WTC11 (cell line): ENCODE results near the gene EIF3L. TPM values are rescaled to one million over a fixed set of nuclear protein-coding genes. Genes with fewer than 3 reads are reported as not detected.

ENCODE experiments used
- ATAC-seq: fragments of 200-7000 bp; cut with Tn5 transposase; 2 replicates; pipeline ENCODE4 v1.10.0; 2021; ENCODE audit warnings: mild to moderate bottlenecking, moderate library complexity
- CTCF ChIA-PET: fragments of 300-600 bp; sonication (Branson Sonifier 250); formaldehyde crosslinking; loops from one replicate; lab custom pipeline; 2021; ENCODE audit warnings: antibody characterized with exemption; lab: Charles Lee
- POLR2A ChIA-PET: fragments of 350-600 bp; sonication (Branson Sonifier 250); formaldehyde crosslinking; loops from one replicate; lab custom pipeline; 2021; ENCODE audit warnings: antibody characterized with exemption; lab: Charles Lee
- DNase-seq: peaks from one replicate; pipeline ENCODE4 v3.0.0; 2021; ENCODE audit warnings: low spot score
- H3K27ac Mint-ChIP-seq: 2 replicates; pipeline ENCODE4 v1.8.0; 2021; ENCODE audit warnings: mixed read lengths
- H3K27me3 Mint-ChIP-seq: 2 replicates; pipeline ENCODE4 v1.8.0; 2021; ENCODE audit warnings: low read depth, mild to moderate bottlenecking, moderate library complexity, mixed read lengths
- H3K36me3 Mint-ChIP-seq: 2 replicates; pipeline ENCODE4 v1.8.0; 2021; ENCODE audit warnings: mixed read lengths
- H3K4me1 Mint-ChIP-seq: 2 replicates; pipeline ENCODE4 v1.8.0; 2022; ENCODE audit warnings: mixed read lengths
- H3K4me3 Mint-ChIP-seq: 2 replicates; pipeline ENCODE4 v1.8.0; 2021; ENCODE audit warnings: mild to moderate bottlenecking, moderate library complexity, mixed read lengths
- H3K9me3 Mint-ChIP-seq: 2 replicates; pipeline ENCODE4 v1.8.0; 2021; ENCODE audit warnings: mixed read lengths
- CBFB ChIP-seq: sonication (generic); formaldehyde crosslinking; IDR thresholded peaks from 2 replicates; pipeline ENCODE4 v1.8.1; 2022; ENCODE audit warnings: mild to moderate bottlenecking, low read depth, missing genetic modification reagents
- CREB1 ChIP-seq: sonication (generic); formaldehyde crosslinking; IDR thresholded peaks from 2 replicates; pipeline ENCODE4 v1.8.0; 2023; ENCODE audit warnings: mild to moderate bottlenecking, missing genetic modification reagents
- ELF4 ChIP-seq: sonication (generic); formaldehyde crosslinking; IDR thresholded peaks from 2 replicates; pipeline ENCODE4 v1.8.1; 2022; ENCODE audit warnings: low read depth, mild to moderate bottlenecking, moderate library complexity, missing genetic modification reagents
- GABPB1 ChIP-seq: sonication (generic); formaldehyde crosslinking; IDR thresholded peaks from 2 replicates; pipeline ENCODE4 v1.8.1; 2023; ENCODE audit warnings: mild to moderate bottlenecking, missing genetic modification reagents
- IRF2 ChIP-seq: sonication (generic); formaldehyde crosslinking; IDR thresholded peaks from 2 replicates; pipeline ENCODE4 v1.8.0; 2022; ENCODE audit warnings: low read depth, missing genetic modification reagents, borderline replicate concordance
- NFATC4 ChIP-seq: fragments of 250-450 bp; sonication (Bioruptor Pico); IDR thresholded peaks from 2 replicates; pipeline ENCODE4 v1.9.0; 2021; ENCODE audit warnings: mild to moderate bottlenecking
- NR2C2 ChIP-seq: sonication (generic); formaldehyde crosslinking; IDR thresholded peaks from 2 replicates; pipeline ENCODE4 v1.8.0; 2022; ENCODE audit warnings: mild to moderate bottlenecking, missing genetic modification reagents
- NR3C1 ChIP-seq: sonication (generic); formaldehyde crosslinking; conservative IDR thresholded peaks from 2 replicates; pipeline ENCODE4 v1.8.1; 2023; ENCODE audit warnings: low read depth, mild to moderate bottlenecking, missing genetic modification reagents
- total RNA-seq: library from RNA; stranded (reverse); gene quantifications from 3 replicates; pipeline ENCODE4 v1.2.3, GENCODE V29; 2021
- TF ChIP-seq, protein P1 (sequence below): sonication (generic); formaldehyde crosslinking; IDR thresholded peaks from 2 replicates; pipeline ENCODE4 v1.8.0; 2023; ENCODE audit warnings: missing genetic modification reagents, mild to moderate bottlenecking, borderline replicate concordance
- TF ChIP-seq, protein P2 (sequence below): sonication (generic); formaldehyde crosslinking; IDR thresholded peaks from 2 replicates; pipeline ENCODE4 v1.8.1; 2023; ENCODE audit warnings: mild to moderate bottlenecking, missing genetic modification reagents, borderline replicate concordance
- TF ChIP-seq, protein P3 (sequence below): sonication (generic); formaldehyde crosslinking; IDR thresholded peaks from 2 replicates; pipeline ENCODE4 v1.8.1; 2022; ENCODE audit warnings: low read depth, missing genetic modification reagents, borderline replicate concordance
- TF ChIP-seq, protein P4 (sequence below): sonication (generic); formaldehyde crosslinking; IDR thresholded peaks from 2 replicates; pipeline ENCODE4 v1.8.1; 2022; ENCODE audit warnings: low read depth, mild to moderate bottlenecking, moderate library complexity, missing genetic modification reagents, borderline replicate concordance
- TF ChIP-seq, protein P5 (sequence below): fragments of 250-450 bp; sonication (Bioruptor Pico); IDR thresholded peaks from 2 replicates; pipeline ENCODE4 v1.9.0; 2021; ENCODE audit warnings: moderate library complexity, mild to moderate bottlenecking, inconsistent platforms, borderline replicate concordance
- TF ChIP-seq, protein P6 (sequence below): sonication (generic); formaldehyde crosslinking; IDR thresholded peaks from 2 replicates; pipeline ENCODE4 v1.8.0; 2023; ENCODE audit warnings: mild to moderate bottlenecking, missing genetic modification reagents
- TF ChIP-seq, protein P7 (sequence below): fragments of 250-450 bp; sonication (Bioruptor Pico); IDR thresholded peaks from 2 replicates; pipeline ENCODE4 v2.1.2; 2022; ENCODE audit warnings: mild to moderate bottlenecking, moderate library complexity

EIF3L gene
- total RNA-seq, 1 experiment from 2014 or later: 611 TPM

DNA sequence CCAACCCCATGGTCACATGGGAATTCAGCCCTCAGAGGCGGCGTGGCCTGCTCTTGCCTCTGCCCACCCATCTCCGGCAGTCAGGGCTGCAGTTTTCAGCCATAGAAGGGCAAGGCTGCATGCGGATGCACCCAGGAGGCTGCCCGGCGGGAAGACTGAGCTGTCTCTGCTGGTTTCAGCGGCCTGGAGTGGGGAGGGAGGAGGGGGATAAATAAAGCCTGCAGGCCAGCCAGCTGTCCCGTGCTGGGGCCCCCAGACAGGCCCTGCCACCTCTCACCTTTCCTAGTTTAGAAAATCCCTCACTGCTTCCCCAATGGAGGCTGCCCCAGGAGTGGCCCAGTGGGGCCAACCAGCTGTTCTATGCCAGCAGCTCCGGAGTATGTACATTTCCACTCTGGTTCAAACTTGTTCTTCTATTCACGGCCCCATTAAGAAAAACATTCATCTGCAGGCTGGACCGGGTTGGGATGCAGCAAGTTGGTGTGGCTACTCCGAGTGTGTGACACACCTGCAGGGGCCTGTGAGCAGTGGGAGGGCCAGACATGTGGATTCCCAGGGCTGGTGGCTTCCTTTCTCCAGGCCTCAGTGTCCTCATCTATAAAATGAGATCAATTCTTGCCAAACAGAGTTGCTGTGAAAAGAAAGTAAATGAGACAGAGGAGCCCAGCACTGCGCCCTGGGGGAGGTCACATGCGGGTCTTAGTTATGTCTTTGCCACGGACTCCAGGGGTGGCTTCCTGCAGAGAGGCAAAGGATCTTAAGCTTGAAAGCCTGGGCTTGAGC is 61.9 kb downstream of the EIF3L start:
- Mint-ChIP-seq H3K9me3 (no peaks in the 10 kb centered on the region), H3K36me3 (peaks cover 8% of the 10 kb centered on the region), H3K27me3 (no peaks in the 10 kb centered on the region), H3K4me3 (no peak overlapping the region), H3K27ac (peak overlapping the region; percentile 84), H3K4me1 (peaks cover 41% of the 10 kb centered on the region)
- DNase-seq (peak; percentile 31), ATAC-seq (peak; percentile 38)
- ChIA-PET CTCF (interaction anchor here (0.8 to 1.9 kb wide), 8 partner anchors 13 to 93 kb away, joined by 4 to 9 read pairs (median 6); no protein-coding TSS in a partner anchor), POLR2A (no interaction called here)
- TF ChIP-seq, protein P1, sequence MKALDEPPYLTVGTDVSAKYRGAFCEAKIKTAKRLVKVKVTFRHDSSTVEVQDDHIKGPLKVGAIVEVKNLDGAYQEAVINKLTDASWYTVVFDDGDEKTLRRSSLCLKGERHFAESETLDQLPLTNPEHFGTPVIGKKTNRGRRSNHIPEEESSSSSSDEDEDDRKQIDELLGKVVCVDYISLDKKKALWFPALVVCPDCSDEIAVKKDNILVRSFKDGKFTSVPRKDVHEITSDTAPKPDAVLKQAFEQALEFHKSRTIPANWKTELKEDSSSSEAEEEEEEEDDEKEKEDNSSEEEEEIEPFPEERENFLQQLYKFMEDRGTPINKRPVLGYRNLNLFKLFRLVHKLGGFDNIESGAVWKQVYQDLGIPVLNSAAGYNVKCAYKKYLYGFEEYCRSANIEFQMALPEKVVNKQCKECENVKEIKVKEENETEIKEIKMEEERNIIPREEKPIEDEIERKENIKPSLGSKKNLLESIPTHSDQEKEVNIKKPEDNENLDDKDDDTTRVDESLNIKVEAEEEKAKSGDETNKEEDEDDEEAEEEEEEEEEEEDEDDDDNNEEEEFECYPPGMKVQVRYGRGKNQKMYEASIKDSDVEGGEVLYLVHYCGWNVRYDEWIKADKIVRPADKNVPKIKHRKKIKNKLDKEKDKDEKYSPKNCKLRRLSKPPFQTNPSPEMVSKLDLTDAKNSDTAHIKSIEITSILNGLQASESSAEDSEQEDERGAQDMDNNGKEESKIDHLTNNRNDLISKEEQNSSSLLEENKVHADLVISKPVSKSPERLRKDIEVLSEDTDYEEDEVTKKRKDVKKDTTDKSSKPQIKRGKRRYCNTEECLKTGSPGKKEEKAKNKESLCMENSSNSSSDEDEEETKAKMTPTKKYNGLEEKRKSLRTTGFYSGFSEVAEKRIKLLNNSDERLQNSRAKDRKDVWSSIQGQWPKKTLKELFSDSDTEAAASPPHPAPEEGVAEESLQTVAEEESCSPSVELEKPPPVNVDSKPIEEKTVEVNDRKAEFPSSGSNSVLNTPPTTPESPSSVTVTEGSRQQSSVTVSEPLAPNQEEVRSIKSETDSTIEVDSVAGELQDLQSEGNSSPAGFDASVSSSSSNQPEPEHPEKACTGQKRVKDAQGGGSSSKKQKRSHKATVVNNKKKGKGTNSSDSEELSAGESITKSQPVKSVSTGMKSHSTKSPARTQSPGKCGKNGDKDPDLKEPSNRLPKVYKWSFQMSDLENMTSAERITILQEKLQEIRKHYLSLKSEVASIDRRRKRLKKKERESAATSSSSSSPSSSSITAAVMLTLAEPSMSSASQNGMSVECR (CRISPR knock-in tag): no peak
- no peak for TF ChIP-seq NR3C1 (CRISPR knock-in tag)
- TF ChIP-seq, protein P2, sequence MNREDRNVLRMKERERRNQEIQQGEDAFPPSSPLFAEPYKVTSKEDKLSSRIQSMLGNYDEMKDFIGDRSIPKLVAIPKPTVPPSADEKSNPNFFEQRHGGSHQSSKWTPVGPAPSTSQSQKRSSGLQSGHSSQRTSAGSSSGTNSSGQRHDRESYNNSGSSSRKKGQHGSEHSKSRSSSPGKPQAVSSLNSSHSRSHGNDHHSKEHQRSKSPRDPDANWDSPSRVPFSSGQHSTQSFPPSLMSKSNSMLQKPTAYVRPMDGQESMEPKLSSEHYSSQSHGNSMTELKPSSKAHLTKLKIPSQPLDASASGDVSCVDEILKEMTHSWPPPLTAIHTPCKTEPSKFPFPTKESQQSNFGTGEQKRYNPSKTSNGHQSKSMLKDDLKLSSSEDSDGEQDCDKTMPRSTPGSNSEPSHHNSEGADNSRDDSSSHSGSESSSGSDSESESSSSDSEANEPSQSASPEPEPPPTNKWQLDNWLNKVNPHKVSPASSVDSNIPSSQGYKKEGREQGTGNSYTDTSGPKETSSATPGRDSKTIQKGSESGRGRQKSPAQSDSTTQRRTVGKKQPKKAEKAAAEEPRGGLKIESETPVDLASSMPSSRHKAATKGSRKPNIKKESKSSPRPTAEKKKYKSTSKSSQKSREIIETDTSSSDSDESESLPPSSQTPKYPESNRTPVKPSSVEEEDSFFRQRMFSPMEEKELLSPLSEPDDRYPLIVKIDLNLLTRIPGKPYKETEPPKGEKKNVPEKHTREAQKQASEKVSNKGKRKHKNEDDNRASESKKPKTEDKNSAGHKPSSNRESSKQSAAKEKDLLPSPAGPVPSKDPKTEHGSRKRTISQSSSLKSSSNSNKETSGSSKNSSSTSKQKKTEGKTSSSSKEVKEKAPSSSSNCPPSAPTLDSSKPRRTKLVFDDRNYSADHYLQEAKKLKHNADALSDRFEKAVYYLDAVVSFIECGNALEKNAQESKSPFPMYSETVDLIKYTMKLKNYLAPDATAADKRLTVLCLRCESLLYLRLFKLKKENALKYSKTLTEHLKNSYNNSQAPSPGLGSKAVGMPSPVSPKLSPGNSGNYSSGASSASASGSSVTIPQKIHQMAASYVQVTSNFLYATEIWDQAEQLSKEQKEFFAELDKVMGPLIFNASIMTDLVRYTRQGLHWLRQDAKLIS (CRISPR knock-in tag): no peak
- TF ChIP-seq, protein P3, sequence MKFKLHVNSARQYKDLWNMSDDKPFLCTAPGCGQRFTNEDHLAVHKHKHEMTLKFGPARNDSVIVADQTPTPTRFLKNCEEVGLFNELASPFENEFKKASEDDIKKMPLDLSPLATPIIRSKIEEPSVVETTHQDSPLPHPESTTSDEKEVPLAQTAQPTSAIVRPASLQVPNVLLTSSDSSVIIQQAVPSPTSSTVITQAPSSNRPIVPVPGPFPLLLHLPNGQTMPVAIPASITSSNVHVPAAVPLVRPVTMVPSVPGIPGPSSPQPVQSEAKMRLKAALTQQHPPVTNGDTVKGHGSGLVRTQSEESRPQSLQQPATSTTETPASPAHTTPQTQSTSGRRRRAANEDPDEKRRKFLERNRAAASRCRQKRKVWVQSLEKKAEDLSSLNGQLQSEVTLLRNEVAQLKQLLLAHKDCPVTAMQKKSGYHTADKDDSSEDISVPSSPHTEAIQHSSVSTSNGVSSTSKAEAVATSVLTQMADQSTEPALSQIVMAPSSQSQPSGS (CRISPR knock-in tag): no peak
- TF ChIP-seq CREB1 (CRISPR knock-in tag): no peak
- TF ChIP-seq ELF4: no peak
- no peak for TF ChIP-seq GABPB1
- no peak for TF ChIP-seq NFATC4 (CRISPR knock-in tag)
- TF ChIP-seq, protein P4, sequence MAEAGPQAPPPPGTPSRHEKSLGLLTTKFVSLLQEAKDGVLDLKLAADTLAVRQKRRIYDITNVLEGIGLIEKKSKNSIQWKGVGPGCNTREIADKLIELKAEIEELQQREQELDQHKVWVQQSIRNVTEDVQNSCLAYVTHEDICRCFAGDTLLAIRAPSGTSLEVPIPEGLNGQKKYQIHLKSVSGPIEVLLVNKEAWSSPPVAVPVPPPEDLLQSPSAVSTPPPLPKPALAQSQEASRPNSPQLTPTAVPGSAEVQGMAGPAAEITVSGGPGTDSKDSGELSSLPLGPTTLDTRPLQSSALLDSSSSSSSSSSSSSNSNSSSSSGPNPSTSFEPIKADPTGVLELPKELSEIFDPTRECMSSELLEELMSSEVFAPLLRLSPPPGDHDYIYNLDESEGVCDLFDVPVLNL (CRISPR knock-in tag): no peak

DNA sequence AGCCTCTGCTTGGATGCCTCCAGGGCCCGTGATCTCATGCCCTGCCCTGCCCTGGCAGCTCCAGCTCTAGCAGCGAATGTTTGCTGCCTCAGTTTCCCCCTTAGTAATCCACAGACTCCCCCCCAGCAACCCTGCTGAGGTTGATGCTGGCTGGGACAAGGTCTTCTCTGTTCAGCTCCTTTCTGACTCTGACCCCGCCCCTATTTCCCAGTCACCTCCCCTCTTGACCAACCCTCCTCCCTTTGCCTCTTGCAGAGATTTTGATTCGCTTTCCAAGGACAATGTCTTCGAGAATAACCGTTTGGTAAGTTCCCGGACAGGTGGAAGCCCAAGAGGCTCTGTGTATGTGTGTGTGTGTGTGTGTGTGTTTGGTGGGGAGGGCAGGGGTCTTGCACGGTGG is 62.5 kb downstream of the EIF3L start:
- CTCF ChIA-PET: interaction anchor here (0.8 to 1.9 kb wide), 5 partner anchors 13 to 94 kb away, joined by 4 to 9 read pairs (median 6); no protein-coding TSS in a partner anchor
- no peaks in the 10 kb centered on the region for H3K27me3 Mint-ChIP-seq
- H3K9me3 Mint-ChIP-seq: no peaks in the 10 kb centered on the region
- DNase-seq: peak; percentile 31
- TF ChIP-seq, protein P5, sequence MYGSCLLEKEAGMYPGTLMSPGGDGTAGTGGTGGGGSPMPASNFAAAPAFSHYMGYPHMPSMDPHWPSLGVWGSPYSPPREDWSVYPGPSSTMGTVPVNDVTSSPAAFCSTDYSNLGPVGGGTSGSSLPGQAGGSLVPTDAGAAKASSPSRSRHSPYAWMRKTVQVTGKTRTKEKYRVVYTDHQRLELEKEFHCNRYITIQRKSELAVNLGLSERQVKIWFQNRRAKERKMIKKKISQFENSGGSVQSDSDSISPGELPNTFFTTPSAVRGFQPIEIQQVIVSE (CRISPR knock-in tag): no peak
- TF ChIP-seq NR2C2 (CRISPR knock-in tag) (no peak), ELF4 (no peak), CBFB (CRISPR knock-in tag) (no peak), IRF2 (CRISPR knock-in tag) (no peak)
- TF ChIP-seq, protein P6, sequence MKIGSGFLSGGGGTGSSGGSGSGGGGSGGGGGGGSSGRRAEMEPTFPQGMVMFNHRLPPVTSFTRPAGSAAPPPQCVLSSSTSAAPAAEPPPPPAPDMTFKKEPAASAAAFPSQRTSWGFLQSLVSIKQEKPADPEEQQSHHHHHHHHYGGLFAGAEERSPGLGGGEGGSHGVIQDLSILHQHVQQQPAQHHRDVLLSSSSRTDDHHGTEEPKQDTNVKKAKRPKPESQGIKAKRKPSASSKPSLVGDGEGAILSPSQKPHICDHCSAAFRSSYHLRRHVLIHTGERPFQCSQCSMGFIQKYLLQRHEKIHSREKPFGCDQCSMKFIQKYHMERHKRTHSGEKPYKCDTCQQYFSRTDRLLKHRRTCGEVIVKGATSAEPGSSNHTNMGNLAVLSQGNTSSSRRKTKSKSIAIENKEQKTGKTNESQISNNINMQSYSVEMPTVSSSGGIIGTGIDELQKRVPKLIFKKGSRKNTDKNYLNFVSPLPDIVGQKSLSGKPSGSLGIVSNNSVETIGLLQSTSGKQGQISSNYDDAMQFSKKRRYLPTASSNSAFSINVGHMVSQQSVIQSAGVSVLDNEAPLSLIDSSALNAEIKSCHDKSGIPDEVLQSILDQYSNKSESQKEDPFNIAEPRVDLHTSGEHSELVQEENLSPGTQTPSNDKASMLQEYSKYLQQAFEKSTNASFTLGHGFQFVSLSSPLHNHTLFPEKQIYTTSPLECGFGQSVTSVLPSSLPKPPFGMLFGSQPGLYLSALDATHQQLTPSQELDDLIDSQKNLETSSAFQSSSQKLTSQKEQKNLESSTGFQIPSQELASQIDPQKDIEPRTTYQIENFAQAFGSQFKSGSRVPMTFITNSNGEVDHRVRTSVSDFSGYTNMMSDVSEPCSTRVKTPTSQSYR (CRISPR knock-in tag): no peak
- TF ChIP-seq, protein P7, sequence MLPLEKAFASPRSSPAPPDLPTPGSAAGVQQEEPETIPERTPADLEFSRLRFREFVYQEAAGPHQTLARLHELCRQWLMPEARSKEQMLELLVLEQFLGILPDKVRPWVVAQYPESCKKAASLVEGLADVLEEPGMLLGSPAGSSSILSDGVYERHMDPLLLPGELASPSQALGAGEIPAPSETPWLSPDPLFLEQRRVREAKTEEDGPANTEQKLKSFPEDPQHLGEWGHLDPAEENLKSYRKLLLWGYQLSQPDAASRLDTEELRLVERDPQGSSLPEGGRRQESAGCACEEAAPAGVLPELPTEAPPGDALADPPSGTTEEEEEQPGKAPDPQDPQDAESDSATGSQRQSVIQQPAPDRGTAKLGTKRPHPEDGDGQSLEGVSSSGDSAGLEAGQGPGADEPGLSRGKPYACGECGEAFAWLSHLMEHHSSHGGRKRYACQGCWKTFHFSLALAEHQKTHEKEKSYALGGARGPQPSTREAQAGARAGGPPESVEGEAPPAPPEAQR (CRISPR knock-in tag): no peak
- TF ChIP-seq, all 79 proteins: peak for 0
- ATAC-seq: peak; percentile 49
- peak overlapping the region; percentile 65; the same call in 1 of the 2 replicates for H3K27ac Mint-ChIP-seq
- peaks cover 8% of the 10 kb centered on the region for H3K36me3 Mint-ChIP-seq
- H3K4me3 Mint-ChIP-seq: no peak overlapping the region
- H3K4me1 Mint-ChIP-seq: peaks cover 41% of the 10 kb centered on the region
- POLR2A ChIA-PET: no interaction called here
